Endothelial cell of umbilical vein (primary cell): ENCODE measurements around the gene CHTOP.

Experiments
- CTCF ChIP-seq, 2 donors: IDR thresholded peaks; 1 replicate in 1 of 2; 2 replicates in 1 of 2; pipeline ENCODE4 v1.5.1; 2011; ENCODE audit warnings: low read length in 2 of 2, mild to moderate bottlenecking in 2 of 2, moderate library complexity in 2 of 2, control low read depth in 1 of 2, inconsistent platforms in 1 of 2, low read depth in 1 of 2; ENCODE audit not compliant: insufficient read depth in 1 of 2; ENCODE audit errors: extremely low read depth in 1 of 2
- EZH2 ChIP-seq: IDR thresholded peaks from 2 replicates; pipeline ENCODE4 v1.6.1; 2012; ENCODE audit warnings: borderline replicate concordance, low read depth, mild to moderate bottlenecking, moderate library complexity, low read length, inconsistent platforms; ENCODE audit not compliant: severe bottlenecking
- MAX ChIP-seq: IDR thresholded peaks from 2 replicates; pipeline ENCODE4 v1.6.1; 2011; ENCODE audit not compliant: insufficient read depth, insufficient read length

- TF ChIP-seq EZH2 (no peak), CTCF (IDR thresholded peaks at IDR 0.05; ENCODE audit: extremely low read depth in 1 of 2, insufficient read depth in 1 of 2, low read depth in 1 of 2, low read length in 2 of 2) (no peak), MAX (no peak)
These were observed 8.8 kb upstream of the CHTOP start for GRCh38 chr1:153624965-153625611.
